Activated CD4-positive, alpha-beta memory T cell treated with anti-CD3 and anti-CD28 coated beads for 36 hours (primary cell): ENCODE measurements around the gene PIK3CG. TPM values are rescaled to one million over a fixed set of nuclear protein-coding genes. Genes with fewer than 3 reads are reported as not detected.

Experiments used
- CTCF ChIA-PET: fragments of 350-600 bp; sonication (Branson Sonifier 250); formaldehyde crosslinking; loops from one replicate; lab custom pipeline; 2021; ENCODE audit warnings: antibody characterized with exemption, inconsistent platforms; lab: Charles Lee
- POLR2A ChIA-PET: fragments of 350-600 bp; sonication (Branson Sonifier 250); formaldehyde crosslinking; loops from one replicate; lab custom pipeline; 2021; ENCODE audit warnings: antibody characterized with exemption; lab: Charles Lee
- DNase-seq: peaks from one replicate; pipeline ENCODE4 v3.0.0-alpha.2; 2020
- H3K27ac Mint-ChIP-seq: one replicate; pipeline ENCODE4 v1.8.0; 2021; ENCODE audit warnings: mixed read lengths
- H3K27me3 Mint-ChIP-seq: one replicate; pipeline ENCODE4 v1.8.0; 2021; ENCODE audit warnings: mixed read lengths
- H3K36me3 Mint-ChIP-seq: one replicate; pipeline ENCODE4 v1.8.0; 2021; ENCODE audit warnings: mixed read lengths
- H3K4me1 Mint-ChIP-seq: one replicate; pipeline ENCODE4 v1.8.0; 2021; ENCODE audit warnings: low read depth, mixed read lengths
- H3K4me3 Mint-ChIP-seq: one replicate; pipeline ENCODE4 v1.8.0; 2021; ENCODE audit warnings: mild to moderate bottlenecking, mixed read lengths
- H3K9me3 Mint-ChIP-seq: one replicate; pipeline ENCODE4 v1.8.0; 2021; ENCODE audit warnings: mixed read lengths
- intact Hi-C: fragments of 100-400 bp; cut with micrococcal nuclease; formaldehyde crosslinking; loops from one replicate; pipeline ENCODE4 v1.15.1; 2023
- total RNA-seq, 2 experiments: library from RNA; stranded (reverse); gene quantifications; one replicate each; pipeline ENCODE4 v1.2.3, GENCODE V29; 2021

PIK3CG gene
- total RNA-seq, 2 experiments from 2014 or later, result 10.9 to 11.3 TPM

DNA sequence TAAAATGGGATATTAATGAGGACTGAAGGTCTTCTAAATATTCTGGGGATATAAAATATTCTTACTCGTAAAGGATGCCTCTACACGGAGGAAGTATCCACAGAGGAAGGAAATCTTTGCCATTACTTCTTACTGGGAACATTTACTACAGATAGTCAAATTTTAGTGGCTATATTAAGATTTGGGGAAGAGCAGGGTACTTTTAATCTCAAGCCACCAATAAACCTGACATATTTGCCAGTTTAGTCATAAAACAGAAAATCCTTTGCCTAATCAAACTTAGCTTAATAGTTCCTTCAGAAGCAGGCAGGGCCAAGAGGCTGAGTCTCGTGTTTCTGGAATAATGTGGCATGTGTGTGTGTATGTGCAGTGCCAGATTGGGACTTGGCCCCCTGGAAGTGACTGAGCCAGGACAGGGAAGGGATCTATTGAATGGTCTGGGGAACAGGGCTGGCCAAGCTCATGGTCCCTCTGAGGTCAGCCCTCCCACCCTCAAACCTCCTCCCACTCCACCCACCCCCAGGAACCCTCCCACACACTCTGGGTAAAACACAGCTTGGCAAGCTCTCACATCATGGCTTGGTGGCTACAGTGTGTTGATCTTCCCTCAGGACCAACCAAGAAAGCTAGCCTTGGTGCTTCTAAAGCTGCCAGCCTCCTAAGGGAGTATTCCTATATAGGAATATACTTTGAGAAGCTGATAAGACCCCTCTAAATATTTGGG, 1.6 kb upstream of the PIK3CG start:
- Mint-ChIP-seq H3K9me3 (no peaks in the 10 kb centered on the region), H3K4me3 (no peak overlapping the region), H3K4me1 (peaks cover 56% of the 10 kb centered on the region), H3K36me3 (peaks cover 12% of the 10 kb centered on the region), H3K27me3 (no peaks in the 10 kb centered on the region), H3K27ac (no peak overlapping the region)
- intact Hi-C loops, result loop anchor here (1.0 to 10.0 kb wide), 3 partner anchors 8 to 951 kb away; no protein-coding TSS in a partner anchor
- ChIA-PET POLR2A (interaction anchor here (1.4 kb wide), 1 partner anchor 304 kb away, joined by 3 read pairs; no protein-coding TSS in a partner anchor), CTCF (interaction anchor here (2.0 kb wide), 1 partner anchor 203 kb away, joined by 6 read pairs; the partner anchor contains the start of gene CCDC71L)
- DNase-seq, result no peak

DNA sequence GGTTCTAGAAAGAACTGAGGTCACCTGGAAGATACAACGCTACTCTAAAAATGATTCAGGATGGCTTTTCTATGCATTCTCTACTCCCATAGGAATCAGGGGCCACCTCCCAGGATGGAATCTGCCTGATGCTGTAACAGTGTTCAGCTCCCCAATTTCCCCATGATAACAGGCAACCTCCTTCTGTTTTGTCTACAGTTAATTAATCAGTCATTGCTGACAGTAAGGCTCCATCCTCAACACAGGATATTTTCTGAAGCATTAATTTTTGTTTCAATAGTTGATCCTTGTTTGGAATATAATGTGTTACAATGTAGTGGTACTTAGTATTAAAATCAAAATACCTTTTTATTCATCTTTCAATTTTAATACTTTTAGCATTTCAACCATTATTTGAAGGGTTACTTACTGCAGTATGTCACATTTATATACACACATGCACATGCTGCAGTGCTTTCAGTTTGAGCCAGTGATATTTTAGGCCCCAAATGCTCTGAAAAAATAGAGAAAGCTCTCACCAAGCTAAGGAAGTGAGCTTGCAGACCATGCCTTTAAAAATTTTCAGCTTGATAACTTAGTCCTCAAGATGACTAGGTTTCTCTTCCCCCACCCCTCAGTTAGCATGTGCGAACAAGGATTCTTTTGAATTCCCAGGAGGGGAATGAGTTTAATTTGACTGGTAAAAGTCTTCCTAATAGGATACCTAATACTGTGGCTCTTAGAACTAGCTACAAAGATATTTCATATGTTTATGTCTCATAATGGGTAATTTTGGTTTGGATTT, 592 bp upstream of the PIK3CG start:
- Mint-ChIP-seq H3K36me3 (peaks cover 21% of the 10 kb centered on the region), H3K4me3 (peak overlapping the region; percentile 83), H3K27me3 (no peaks in the 10 kb centered on the region), H3K27ac (peak overlapping the region; percentile 79), H3K4me1 (peaks cover 64% of the 10 kb centered on the region), H3K9me3 (no peaks in the 10 kb centered on the region)
- ChIA-PET POLR2A (interaction anchor here (0.6 to 1.4 kb wide), 2 partner anchors 37 to 303 kb away, joined by 3 read pairs; no protein-coding TSS in a partner anchor), CTCF (interaction anchor here (0.7 to 2.0 kb wide), 3 partner anchors 148 to 322 kb away, joined by 3 to 6 read pairs (median 3); partner anchors contain the start of gene CCDC71L)
- intact Hi-C loops, result loop anchor here (1.0 to 10.0 kb wide), 9 partner anchors 146 to 950 kb away; partner anchors contain the start of genes CCDC71L, COG5 and DUS4L
- no peak for DNase-seq

DNA sequence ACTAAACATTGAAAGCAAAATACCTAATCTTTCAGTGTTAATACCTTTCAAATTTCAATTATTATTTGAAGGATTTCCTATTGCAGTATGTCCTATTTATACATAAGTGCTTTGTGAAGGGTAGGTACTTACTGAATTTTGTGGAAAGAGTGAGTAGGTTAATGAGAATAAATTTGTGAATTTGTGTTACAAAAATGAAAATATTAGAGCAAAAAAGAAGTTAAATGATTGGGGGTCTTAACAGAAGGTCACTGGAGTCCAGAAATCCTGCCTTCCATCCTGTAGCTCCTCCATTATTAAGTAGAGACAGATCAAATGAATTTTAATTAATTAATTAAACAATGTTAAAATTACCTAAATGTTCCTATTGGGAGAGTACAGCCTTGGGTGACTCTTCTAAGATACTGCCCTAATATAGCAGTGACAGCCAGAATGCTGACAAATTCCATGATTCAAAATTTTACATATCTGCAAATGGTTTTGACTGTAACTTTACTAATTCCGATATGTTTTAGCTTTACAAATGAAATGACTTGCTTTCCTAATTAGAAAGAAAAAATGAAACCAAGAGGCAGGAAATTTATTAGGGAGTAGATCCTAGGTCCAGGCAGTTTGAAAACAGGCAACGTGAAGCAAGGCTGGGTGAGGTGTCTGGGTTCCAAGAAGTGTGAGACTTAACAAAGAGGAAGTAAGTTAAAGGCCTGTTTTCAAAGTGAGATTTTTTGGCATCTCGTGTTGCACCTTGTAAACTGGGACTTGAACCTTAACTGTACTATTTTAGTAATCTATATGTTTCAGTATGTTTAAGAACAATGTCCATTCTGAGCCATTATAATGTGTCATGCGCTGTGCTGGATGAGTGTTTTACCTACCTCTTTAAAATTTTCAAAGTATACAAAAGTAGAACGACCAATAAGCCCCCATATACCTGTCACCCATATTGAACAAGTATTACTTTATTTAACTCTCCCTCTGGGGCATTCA, 1.5 kb downstream of the PIK3CG start:
- Mint-ChIP-seq H3K27ac (peak overlapping the region; percentile 76), H3K36me3 (peaks cover 22% of the 10 kb centered on the region), H3K4me1 (peaks cover 81% of the 10 kb centered on the region), H3K4me3 (peak overlapping the region; percentile 68), H3K9me3 (no peaks in the 10 kb centered on the region), H3K27me3 (no peaks in the 10 kb centered on the region)
- ChIA-PET CTCF (interaction anchor here (1.0 kb wide), 1 partner anchor 207 kb away, joined by 3 read pairs; no protein-coding TSS in a partner anchor), POLR2A (interaction anchor here (0.9 to 1.0 kb wide), 2 partner anchors 29 to 81 kb away, joined by 3 read pairs; no protein-coding TSS in a partner anchor)
- intact Hi-C loops, result loop anchor here (1.0 to 10.0 kb wide), 11 partner anchors 21 to 1058 kb away; partner anchors contain the start of genes CCDC71L, COG5 and DUS4L
- DNase-seq, result peak; percentile 40

DNA sequence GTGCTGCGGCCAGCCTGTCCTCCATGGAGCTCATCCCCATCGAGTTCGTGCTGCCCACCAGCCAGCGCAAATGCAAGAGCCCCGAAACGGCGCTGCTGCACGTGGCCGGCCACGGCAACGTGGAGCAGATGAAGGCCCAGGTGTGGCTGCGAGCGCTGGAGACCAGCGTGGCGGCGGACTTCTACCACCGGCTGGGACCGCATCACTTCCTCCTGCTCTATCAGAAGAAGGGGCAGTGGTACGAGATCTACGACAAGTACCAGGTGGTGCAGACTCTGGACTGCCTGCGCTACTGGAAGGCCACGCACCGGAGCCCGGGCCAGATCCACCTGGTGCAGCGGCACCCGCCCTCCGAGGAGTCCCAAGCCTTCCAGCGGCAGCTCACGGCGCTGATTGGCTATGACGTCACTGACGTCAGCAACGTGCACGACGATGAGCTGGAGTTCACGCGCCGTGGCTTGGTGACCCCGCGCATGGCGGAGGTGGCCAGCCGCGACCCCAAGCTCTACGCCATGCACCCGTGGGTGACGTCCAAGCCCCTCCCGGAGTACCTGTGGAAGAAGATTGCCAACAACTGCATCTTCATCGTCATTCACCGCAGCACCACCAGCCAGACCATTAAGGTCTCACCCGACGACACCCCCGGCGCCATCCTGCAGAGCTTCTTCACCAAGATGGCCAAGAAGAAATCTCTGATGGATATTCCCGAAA, 2.7 kb downstream of the PIK3CG start:
- H3K9me3 Mint-ChIP-seq, result no peaks in the 10 kb centered on the region
- no peak for DNase-seq
- ChIA-PET POLR2A (no interaction called here), CTCF (no interaction called here)
- no peaks in the 10 kb centered on the region for H3K27me3 Mint-ChIP-seq
- H3K4me1 Mint-ChIP-seq, result peaks cover 81% of the 10 kb centered on the region
- H3K27ac Mint-ChIP-seq, result no peak overlapping the region
- H3K36me3 Mint-ChIP-seq, result peaks cover 31% of the 10 kb centered on the region
- H3K4me3 Mint-ChIP-seq, result no peak overlapping the region
- intact Hi-C loops, result loop anchor here (2.0 to 10.0 kb wide), 9 partner anchors 173 to 1059 kb away; partner anchors contain the start of genes CCDC71L, COG5 and DUS4L

DNA sequence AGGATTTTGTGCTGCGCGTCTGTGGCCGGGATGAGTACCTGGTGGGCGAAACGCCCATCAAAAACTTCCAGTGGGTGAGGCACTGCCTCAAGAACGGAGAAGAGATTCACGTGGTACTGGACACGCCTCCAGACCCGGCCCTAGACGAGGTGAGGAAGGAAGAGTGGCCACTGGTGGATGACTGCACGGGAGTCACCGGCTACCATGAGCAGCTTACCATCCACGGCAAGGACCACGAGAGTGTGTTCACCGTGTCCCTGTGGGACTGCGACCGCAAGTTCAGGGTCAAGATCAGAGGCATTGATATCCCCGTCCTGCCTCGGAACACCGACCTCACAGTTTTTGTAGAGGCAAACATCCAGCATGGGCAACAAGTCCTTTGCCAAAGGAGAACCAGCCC, 3.3 kb downstream of the PIK3CG start:
- Mint-ChIP-seq H3K36me3 (peaks cover 35% of the 10 kb centered on the region), H3K4me3 (no peak overlapping the region)
- POLR2A ChIA-PET, result no interaction called here

DNA sequence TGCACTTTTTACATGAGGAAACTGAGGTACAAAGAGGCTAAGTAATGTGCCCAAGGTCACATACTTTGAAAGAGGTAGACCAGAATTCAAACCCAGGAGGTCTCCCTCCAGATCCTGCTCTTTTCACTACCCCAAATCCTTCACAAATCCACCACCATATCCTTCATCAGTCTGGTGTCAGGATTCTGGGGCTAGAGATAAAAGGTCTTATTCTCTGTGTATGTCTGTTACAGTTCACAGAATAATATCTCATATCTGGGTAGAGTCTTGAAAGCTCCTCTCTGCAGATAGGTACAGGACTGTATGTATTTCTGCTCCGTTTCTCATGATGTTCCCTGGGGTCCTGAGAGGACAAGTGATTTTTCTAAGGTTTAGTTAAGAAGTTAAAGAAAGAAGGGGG, 4.9 kb downstream of the PIK3CG start:
- peak overlapping the region; percentile 1 for H3K4me3 Mint-ChIP-seq
- no peaks in the 10 kb centered on the region for H3K9me3 Mint-ChIP-seq
- H3K27ac Mint-ChIP-seq, result no peak overlapping the region
- H3K4me1 Mint-ChIP-seq, result peaks cover 78% of the 10 kb centered on the region
- intact Hi-C loops, result loop anchor here (2.0 to 10.0 kb wide), 10 partner anchors 17 to 945 kb away; partner anchors contain the start of genes CCDC71L, COG5 and DUS4L
- H3K36me3 Mint-ChIP-seq, result peaks cover 42% of the 10 kb centered on the region
- ChIA-PET POLR2A (no interaction called here), CTCF (no interaction called here)
- DNase-seq, result no peak
- no peaks in the 10 kb centered on the region for H3K27me3 Mint-ChIP-seq

More for the DNA sequence above, 3.3 kb downstream of the PIK3CG start:
- no peak for DNase-seq
- intact Hi-C loops, result loop anchor here (5.0 to 10.0 kb wide), 7 partner anchors 206 to 946 kb away; partner anchors contain the start of genes CCDC71L, COG5 and DUS4L
- Mint-ChIP-seq H3K27ac (no peak overlapping the region), H3K4me1 (peaks cover 80% of the 10 kb centered on the region), H3K27me3 (no peaks in the 10 kb centered on the region), H3K9me3 (no peaks in the 10 kb centered on the region)
- CTCF ChIA-PET, result interaction anchor here (1.0 kb wide), 1 partner anchor 47 kb away, joined by 3 read pairs; no protein-coding TSS in a partner anchor

DNA sequence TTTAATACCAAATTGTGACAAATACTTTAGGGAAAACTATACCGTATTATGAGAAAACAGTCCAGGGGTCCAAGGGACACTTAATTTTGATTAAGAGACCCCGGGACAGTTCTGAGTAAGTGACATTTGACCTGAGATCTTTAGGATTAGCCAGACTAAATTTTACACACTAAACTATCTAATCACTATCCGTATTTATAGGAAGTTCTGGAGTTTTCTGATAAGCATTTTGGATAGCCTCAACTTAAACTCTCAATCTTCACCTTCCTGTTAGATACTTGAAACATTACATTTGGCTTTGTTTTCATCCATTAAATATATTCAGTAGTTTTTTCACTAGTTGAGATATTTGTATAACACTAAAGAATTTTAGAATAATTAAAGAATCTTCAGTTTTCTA, 5.4 kb downstream of the PIK3CG start:
- intact Hi-C loops, result loop anchor here (2.0 kb wide), 3 partner anchors 16 to 98 kb away; no protein-coding TSS in a partner anchor
- no peak overlapping the region for H3K27ac Mint-ChIP-seq
- H3K27me3 Mint-ChIP-seq, result no peaks in the 10 kb centered on the region
- H3K9me3 Mint-ChIP-seq, result peaks cover 3% of the 10 kb centered on the region
- peaks cover 72% of the 10 kb centered on the region for H3K4me1 Mint-ChIP-seq
- ChIA-PET POLR2A (interaction anchor here (0.7 to 1.0 kb wide), 3 partner anchors 11 to 298 kb away, joined by 3 to 6 read pairs (median 3); partner anchors contain the start of gene HBP1), CTCF (interaction anchor here (0.7 to 0.9 kb wide), 2 partner anchors 277 to 279 kb away, joined by 3 to 4 read pairs; no protein-coding TSS in a partner anchor)
- H3K4me3 Mint-ChIP-seq, result peak overlapping the region; percentile 1
- H3K36me3 Mint-ChIP-seq, result peaks cover 45% of the 10 kb centered on the region
- no peak for DNase-seq

DNA sequence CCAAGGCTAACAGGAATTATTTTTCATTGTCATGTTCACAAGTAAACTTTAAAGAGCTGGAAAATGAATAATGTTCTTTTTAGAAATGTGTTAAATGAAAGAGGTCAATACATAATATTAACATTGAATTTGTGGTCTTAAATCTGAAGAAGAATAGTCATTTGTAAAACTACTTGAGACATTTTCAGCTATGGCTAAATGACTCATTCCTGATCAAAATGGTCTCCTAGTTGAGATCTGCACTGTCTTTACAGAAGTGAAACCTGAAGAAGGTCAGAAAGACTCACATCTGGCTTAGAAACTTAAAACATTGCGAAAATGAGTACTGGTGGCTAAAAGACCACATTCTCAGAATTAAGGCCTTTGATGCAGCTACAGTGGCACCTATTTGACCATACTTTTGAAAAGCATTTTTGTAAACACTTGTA, 5.9 kb downstream of the PIK3CG start:
- H3K27me3 Mint-ChIP-seq, result no peaks in the 10 kb centered on the region
- H3K27ac Mint-ChIP-seq, result peak overlapping the region; percentile 40
- H3K36me3 Mint-ChIP-seq, result peaks cover 47% of the 10 kb centered on the region
- intact Hi-C loops, result loop anchor here (1.0 to 2.0 kb wide), 4 partner anchors 8 to 98 kb away; no protein-coding TSS in a partner anchor
- CTCF ChIA-PET, result interaction anchor here (0.7 to 0.9 kb wide), 2 partner anchors 277 to 279 kb away, joined by 3 to 4 read pairs; no protein-coding TSS in a partner anchor
- H3K4me1 Mint-ChIP-seq, result peaks cover 69% of the 10 kb centered on the region
- POLR2A ChIA-PET, result interaction anchor here (0.7 to 1.0 kb wide), 3 partner anchors 11 to 298 kb away, joined by 3 to 6 read pairs (median 3); partner anchors contain the start of gene HBP1
- no peak for DNase-seq
- H3K4me3 Mint-ChIP-seq, result no peak overlapping the region
- peaks cover 4% of the 10 kb centered on the region for H3K9me3 Mint-ChIP-seq

DNA sequence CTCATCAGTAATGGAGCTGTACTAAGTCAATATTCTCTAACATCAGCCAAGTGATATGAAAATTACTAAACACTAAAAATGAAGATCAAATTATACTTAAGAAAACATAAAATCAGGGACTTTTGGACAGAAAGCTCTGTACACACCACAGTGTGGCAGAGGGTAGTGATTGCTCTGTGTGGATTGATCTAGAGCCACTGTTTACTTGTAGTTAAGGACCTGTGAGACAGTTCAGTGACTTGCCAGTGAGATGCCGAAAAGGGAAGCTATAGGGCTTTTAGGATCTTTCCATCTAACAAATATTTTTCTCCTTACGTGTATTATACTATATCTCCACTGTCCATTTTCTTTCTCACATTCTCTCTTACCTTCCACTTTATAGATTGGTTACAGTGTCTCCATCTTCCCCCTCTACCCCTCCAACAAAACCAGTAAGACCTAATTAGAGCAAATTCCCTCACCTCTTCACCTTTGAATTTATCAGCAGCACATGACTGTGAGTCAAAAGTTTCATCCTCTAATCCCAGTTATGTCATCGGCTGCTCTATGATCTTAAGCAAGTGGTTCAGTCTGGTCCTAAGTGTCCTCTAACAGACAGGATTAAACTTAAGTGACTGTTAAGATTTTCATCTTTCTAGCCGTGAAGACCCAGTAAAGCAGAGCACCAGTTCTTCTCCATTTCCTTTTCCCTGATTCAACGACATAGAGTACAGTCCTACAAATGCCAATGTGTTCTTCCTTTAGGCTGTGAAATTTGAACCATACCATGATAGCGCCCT, 6.9 kb downstream of the PIK3CG start:
- Mint-ChIP-seq H3K27me3 (no peaks in the 10 kb centered on the region), H3K36me3 (peaks cover 52% of the 10 kb centered on the region), H3K4me1 (peaks cover 62% of the 10 kb centered on the region), H3K4me3 (peak overlapping the region; percentile 9), H3K9me3 (peaks cover 4% of the 10 kb centered on the region), H3K27ac (peak overlapping the region; percentile 40)
- CTCF ChIA-PET, result interaction anchor here (0.6 kb wide), 1 partner anchor 1014 kb away, joined by 3 read pairs; no protein-coding TSS in a partner anchor
- intact Hi-C loops, result loop anchor here (1.0 to 2.0 kb wide), 4 partner anchors 9 to 99 kb away; no protein-coding TSS in a partner anchor
- POLR2A ChIA-PET, result interaction anchor here (1.0 kb wide), 1 partner anchor 44 kb away, joined by 6 read pairs; no protein-coding TSS in a partner anchor
- no peak for DNase-seq
